DMS153 treated with DMSO at 0.1 percent for 48 hours (cell line): Measurements from ENCODE around the gene TXNDC17.
"Not testable (repeated sequence)": the region's sequence is repeated elsewhere in the genome, so short reads cannot be mapped to it uniquely, and the experiment has no call there.

ENCODE experiments used
- DNase-seq: peaks from one replicate; lab custom pipeline; 2025; ENCODE audit not compliant: unreplicated experiment; lab: John Stamatoyannopoulos, UW

TXNDC17 gene

GRCh38 chr17:6636616-6637457 is 4.0 kb upstream of the TXNDC17 start:
- no peak for DNase-seq

DNA sequence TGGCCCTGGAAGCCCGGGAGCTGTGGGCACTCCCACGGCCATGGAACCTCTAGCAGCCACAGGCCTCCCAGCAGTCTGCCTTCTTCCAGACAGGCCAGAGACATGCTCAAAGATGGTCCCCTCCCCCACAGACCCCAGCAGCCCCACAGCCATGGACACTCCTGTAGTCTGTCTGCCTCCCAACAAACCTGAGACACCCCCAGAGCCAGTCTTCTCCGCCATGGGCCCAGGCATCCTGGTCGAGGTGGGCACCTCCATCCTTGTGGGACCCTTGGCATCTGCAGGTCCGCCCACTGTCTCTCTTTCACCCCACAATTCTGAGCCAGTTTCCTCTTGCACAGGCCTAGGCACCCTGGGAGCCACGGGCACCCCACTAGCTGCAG is 3.4 kb upstream of the TXNDC17 start:
- DNase-seq, result no peak

DNA sequence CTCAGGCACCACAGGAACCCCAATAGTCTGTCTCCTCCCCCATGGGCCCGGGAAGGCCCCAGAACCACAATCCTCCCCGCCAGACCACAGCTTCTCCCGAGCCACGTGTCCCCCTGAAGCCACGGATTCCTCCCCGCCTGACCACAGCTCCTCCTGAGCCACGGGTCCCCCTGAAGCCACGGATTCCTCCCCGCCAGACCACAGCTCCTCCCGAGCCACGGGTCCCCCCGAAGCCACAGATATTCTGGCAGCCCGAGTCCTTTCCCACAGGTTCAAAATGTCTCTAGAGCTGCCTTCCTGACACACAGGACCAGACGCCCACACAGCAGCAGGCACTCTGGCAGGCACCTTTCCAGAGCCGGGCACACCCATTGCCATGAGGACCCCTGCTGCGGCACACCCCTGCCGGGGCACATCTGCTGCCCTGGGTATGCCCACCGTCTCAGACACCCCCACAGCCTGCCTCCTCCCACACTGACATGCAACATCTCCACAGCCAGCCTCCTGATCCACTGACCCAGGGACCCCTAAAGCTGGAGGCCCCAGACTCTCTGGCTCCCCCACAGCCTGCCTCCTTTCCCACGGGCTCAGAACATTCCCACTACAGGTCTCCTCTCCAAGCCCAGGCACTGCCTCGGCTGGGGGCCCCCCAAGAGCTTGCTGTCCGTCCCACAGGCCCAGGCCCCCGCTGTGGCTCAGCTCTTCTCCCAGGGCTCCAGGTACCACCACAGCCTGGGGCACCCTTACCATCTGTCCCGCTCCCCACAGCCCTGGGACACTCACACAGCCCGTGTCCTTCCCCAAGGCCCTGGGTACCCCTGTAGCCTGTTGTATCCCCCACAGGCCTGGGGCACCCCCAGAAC is 2.6 kb upstream of the TXNDC17 start:
- no peak for DNase-seq

DNA sequence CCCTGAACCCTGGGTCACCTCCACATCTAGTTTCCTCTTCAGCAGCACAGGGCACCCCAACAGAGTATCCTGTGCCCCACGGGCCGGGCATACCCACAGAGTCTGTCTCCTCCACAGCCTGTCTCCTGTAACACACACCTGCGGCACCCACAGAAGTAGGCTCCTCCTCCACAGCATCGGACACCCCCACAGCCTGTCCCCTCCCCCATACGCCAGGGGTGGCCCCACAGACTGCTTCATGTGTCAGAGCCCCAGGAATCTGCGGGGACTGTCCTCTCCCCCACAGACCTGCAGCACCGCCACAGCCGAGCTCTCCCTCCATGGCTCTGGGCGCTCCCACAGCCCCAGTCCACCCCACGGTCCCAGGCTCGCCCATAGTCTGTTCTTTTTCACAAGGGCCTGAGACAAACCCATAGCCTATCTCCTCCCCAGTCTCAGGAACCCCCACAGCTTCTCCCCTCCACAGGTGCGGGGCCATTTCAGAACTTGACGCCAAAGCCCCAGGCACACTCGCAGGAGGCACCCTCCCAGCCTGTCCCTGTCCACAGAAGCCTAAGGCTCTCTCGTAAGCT is 1.8 kb upstream of the TXNDC17 start:
- DNase-seq, result no peak

DNA sequence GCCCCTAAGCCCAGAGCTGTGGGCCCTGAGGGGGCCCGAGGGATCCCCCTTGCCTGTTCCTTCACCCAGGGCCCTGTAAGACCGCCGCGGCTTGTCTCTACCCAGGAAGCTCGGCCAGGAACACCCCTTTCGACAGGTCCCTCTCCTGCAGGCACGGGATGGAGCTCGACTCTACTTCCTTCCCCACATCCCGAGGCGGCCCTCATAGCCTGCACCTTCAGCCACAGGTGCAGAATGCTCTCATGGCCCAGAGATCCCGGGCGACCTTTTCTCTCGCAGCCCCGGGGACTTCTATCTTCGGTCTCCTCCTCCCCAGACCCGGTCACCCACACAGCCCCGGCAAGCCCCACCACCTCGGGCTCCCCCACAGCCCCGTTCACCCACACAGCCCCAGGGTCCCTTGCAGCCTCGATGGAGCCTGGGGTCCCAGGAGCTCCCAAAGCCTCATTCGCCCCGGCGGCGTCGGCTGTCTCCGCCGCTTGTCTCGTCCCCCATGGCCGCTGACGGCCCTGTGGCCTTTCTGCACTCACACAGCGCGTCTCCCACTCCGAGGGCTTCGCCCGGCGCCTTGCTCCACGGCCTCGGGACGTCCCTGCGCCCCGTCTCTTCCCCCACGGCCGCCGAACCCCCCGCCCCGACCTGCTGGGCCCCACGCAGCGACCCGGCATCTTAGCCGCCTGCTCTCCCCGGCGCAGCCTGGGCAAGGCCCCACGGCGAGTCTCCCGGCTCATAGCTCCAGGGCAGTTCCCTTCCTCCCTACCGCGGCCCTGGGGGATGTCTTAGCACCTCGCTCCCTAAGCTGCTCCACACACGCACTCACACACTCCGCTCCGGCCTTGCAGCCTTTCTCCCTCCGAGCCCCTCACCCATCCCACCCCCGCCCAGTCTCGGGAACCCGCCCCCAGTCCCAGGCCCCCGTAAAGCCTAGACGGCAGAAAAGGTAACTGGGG is 999 bp upstream of the TXNDC17 start:
- no peak for DNase-seq

- no peak for DNase-seq
These were observed 495 bp downstream of the TXNDC17 start for GRCh38 chr17:6641247-6641863.

GRCh38 chr17:6642592-6642991 is 1.7 kb downstream of the TXNDC17 start:
- no peak for DNase-seq

DNA sequence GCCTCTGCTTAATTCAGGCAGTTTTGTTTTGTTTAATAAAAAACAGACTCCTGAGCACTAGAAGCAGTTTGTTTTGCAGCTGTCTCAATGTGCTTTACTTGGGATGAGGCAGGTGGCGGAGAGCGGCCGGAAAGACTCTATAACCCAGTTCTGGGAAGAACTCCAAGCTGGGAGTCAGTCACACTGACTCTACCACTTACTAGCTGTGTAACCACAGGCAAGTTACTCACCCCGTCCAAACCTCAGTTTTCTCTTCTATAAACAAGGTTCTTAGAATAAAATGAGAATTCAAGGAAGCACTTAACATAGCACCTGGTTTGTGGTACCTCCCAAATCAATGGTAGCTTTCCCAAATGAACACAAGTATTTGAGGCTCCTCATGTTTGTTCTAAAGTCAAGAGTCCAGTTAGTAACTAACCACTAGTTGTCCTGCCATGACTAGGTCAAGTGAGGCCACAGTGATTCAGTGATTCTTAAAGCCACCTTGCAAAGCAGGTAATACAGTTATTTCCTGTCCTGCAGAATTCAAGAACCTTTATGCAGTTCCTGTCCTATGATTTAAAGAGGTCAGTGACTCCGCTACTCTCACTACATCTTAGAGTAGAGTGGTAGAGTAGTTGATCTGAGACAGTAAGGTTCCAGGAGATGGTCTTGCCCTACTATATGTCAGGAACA is 2.7 kb downstream of the TXNDC17 start:
- no peak for DNase-seq

DNA sequence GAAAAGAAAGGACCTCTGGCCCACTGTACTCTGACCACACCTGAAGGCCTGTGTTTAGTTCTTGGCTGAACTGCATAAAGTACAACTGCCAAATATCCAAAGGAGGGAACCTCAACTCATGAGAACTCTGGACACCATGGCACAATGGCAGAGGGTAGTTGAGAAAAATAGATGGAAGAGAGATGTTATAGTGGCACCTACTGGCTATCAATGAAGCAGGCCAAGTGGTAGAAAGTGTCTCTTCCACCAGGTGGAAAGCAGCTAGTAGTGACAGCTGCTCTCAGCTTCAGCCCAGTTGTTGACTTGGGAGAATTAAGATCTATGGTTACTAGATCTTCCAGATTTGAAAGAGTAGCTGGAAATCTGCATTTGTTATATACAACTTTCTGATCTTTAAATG is 7.3 kb downstream of the TXNDC17 start:
- DNase-seq, result no peak

GRCh38 chr17:6651354-6651918 is 10.6 kb downstream of the TXNDC17 start, which contains the start of the genes C17orf100 and MED31:
TSS of gene C17orf100 (plus strand) at chr17:6651762. CDS start at chr17:6651914, 152 bp downstream.
TSS of gene MED31 (minus strand) at chr17:6651605. CDS start at chr17:6651528, 77 bp downstream.
- peak; percentile 57 for DNase-seq

DNA sequence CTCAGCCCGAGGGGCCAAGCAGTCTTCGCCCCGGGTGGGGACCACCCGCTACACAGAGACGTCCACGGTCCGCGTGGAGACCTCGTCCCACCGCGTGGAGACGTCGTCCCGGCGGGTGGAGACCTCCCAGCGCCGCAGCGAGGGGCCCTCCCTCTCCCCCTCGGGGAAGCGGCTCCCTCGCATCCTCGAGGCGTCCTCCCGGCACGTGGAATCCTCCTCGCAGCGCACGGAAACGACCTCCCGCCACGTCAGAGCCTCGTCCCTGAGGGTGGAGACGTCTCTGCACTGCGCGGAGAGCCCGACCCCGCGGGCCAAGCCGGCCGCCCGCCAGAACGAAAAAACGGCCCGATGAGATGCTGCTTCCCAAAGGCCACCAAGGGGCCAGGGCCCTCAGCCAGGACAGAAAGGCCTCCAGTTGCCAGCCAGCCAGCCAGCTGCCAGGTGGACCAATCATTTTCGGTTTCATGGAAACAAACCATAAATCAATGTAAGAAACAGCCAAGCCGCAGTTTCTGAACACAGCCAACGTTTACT is 11.1 kb downstream of the TXNDC17 start:
- DNase-seq, result no peak

DNA sequence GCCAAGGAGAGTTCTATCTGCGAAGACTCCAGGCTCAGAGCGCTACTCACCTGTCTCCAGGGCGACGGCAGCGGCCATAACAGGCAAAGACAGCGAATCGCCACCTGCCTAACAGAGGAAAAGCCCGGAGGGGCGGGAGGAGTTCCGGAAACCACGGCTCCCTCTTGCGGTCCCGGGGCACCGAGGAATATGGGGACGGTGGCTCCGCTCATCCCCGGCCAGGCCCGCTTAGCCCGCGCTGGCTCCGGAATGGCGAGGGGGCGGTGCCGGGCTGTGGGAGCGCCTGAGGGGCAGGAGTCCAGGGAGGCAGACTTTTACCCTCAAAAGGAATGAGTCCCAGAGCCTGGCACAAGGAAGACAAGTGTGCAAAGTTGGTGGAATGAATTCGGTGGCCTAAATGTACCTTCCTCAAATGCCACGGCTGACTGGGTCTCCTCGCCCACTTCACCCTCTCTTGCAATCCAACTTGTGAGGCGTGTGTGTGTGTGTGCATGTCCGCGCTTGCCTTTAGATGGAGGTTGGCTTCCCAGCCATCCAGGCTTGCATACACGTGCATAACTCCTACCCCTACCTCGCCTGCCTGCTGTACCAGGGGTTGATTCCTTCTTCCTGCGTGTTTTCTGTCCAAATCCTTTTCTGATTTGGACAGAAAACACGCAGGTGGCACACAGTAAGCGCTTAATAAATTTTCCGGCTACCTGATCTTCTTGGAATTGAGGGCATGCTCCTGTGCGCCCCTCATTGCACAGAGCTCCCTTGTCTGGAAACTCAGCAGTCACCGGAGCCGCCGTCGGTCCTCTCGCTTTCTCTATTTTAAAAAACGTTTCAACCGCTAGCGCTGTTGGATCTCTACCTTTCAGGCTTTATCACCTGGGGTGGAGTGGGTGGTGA is 14.2 kb downstream of the TXNDC17 start:
- DNase-seq, result no peak

DNA sequence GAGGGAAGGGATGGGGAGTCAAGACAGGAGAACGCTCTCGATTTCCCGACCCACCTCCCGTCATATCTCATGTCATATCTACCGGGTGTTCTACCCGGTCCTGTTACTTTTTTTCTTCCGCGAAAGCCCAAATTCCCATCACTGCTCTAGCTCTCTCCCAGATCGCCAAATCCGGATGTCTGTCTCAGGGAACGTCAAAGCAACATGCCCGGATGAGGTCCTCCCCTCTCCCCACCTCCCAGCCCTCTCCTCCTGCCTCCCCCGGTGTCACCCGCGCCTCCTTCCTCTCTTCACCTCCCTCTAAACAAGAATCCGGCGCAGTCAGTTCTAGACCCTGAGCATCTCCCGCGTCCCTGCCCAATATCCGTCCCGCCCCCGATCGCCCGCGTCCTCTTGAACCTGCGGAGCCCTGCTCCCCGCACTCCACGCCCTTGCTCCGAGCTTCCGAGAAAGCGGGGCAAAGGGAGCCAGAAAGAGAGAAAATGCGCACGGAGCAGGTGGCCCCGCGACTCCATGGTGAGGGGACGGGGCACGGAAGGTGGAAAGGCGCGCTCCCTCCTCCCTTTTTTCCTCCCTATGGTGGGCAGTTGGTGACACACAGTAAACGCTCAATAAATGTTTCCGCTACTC is 15.0 kb downstream of the TXNDC17 start:
- not testable (repeated sequence) for DNase-seq

GRCh38 chr17:6656797-6657632 is 16.2 kb downstream of the TXNDC17 start:
- not testable (repeated sequence) for DNase-seq

GRCh38 chr17:6657633-6658287 is 16.9 kb downstream of the TXNDC17 start:
- no peak for DNase-seq

DNA sequence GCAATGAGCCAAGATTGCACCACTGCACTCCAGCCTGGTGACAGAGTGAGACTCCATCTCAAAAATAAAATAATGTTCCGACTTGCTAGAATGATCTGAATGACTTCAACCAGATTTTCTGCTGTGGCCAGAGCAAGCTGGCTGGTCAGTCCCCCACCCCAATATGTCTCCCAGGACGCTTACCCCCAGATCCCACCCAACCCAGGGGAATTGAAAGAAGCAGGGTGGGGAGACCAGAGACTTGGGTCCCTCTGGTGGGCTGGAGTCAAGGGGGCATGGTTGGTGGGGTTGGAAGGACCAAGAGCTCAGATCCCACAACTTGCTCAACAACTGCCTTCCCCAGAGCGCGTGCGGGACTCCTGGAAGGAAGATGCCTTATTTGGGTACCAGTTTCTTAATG is 17.6 kb downstream of the TXNDC17 start:
- not testable (repeated sequence) for DNase-seq
